ENCODE measurements around the gene DYRK4.

GRCh38 chr12:4587108-4587507 lies 25.1 kb downstream of the DYRK4 start:
- no peak for TF ChIP-seq MAX (CRISPR knock-in tag; IDR thresholded peaks at IDR 0.05)
- no peak for TF ChIP-seq CTCF (IDR thresholded peaks at IDR 0.05)
- no peak for TF ChIP-seq ETV6 (CRISPR knock-in tag; IDR thresholded peaks at IDR 0.05)
- no peak for TF ChIP-seq TEAD4 (CRISPR knock-in tag; IDR thresholded peaks at IDR 0.05)
- TF ChIP-seq USF1 (CRISPR knock-in tag; IDR thresholded peaks at IDR 0.05): no peak
- no peak for TF ChIP-seq NR2C2 (CRISPR knock-in tag; IDR thresholded peaks at IDR 0.05)
- TF ChIP-seq ZBTB21 (CRISPR knock-in tag; IDR thresholded peaks at IDR 0.05; ENCODE audit: borderline replicate concordance): no peak
- TF ChIP-seq MXD4 (CRISPR knock-in tag; IDR thresholded peaks at IDR 0.05; ENCODE audit: borderline replicate concordance): no peak
- no peak for TF ChIP-seq EMX1 (CRISPR knock-in tag; IDR thresholded peaks at IDR 0.05)
